GM21529 (cell line): Measurements from ENCODE around the gene USP15.
"Not testable (repeated sequence)": the region's sequence is repeated elsewhere in the genome, so short reads cannot be mapped to it uniquely, and the experiment has no call there.

Experiments used
- ATAC-seq: cut with Tn5 transposase; IDR thresholded peaks from one replicate; pipeline ENCODE4 v1.9.1; 2021; ENCODE audit not compliant: unreplicated experiment

USP15 gene

GRCh38 chr12:62368430-62369223 lies 108.4 kb downstream of the USP15 start:
- ATAC-seq = not testable (repeated sequence)

GRCh38 chr12:62370189-62370588 lies 110.0 kb downstream of the USP15 start:
- ATAC-seq = no peak

- ATAC-seq = no peak
Measured at GRCh38 chr12:62371661-62372060, 111.5 kb downstream of the USP15 start.

DNA sequence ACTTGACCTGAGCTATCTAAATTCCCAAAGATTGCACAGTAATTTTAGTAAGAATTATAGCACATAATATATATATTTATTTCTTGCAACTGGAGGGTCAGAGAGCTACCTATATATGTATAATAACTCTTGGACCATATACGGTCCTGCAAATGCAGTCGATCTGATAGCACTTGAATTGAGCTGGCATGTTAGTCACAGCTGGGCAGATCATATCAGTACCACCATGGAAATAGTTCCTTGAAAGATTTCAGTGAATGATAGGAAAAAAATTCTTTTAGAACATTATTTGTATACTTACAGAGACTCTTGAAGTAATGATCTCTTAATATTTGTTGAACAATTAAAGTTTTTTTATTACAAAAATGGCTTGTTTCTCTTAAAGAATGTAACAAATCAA lies 111.9 kb downstream of the USP15 start:
- ATAC-seq = no peak

GRCh38 chr12:62372825-62373224 lies 112.6 kb downstream of the USP15 start:
- ATAC-seq = no peak

DNA sequence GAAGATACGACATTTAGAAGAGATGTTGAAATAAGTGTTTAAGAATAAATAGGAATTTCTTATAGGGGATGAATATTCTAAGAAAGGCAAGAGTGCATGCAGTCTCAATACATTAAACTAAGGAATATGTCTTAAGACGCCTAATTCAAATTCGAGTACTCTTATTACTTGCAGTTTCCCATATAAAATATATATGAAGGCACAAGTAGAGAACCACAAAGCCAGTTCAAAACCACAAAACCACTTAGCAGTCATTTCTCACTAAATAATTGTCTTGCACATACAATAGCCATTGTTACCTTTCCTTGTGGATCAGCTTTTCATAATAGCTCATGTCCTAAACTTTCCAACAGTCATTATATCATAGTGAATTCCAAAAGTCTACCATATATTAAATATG lies 115.4 kb downstream of the USP15 start:
- ATAC-seq = no peak

DNA sequence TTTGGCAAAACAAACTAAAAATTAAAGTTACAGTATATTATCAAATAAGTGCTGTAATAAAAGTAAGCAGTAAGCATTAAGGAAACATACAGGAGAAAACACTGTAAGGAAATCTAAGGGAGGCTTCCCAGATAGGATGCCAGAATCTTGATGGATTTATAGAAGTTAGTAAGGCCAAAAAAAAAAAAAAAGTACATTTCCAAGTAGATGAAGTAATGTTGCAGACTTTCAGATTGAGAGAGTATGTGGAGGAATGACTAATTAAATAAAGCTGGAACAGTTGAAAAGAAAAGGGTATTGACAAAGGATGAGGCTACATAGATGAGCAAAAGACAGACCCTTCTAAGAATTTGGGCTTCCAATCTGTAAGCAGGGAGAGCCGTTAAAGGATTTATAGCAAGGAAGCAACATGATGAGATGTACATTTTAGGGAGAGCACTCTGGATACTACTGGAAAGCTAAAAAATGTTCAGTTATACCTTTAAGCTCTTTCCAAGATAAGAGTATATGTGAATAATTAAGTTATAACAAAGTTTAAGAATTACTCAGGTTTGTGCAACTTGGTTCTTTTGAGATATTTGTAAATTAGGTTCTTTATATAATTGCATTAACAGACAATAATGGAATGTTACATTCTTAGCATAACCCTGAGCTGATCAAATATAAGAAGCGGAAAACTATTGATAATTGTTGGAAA lies 119.0 kb downstream of the USP15 start:
- no peak for ATAC-seq

GRCh38 chr12:62379723-62380045 lies 119.5 kb downstream of the USP15 start:
- no peak for ATAC-seq

- ATAC-seq = no peak
Measured at GRCh38 chr12:62382526-62382925, 122.3 kb downstream of the USP15 start.

GRCh38 chr12:62396750-62397149 lies 136.5 kb downstream of the USP15 start:
- ATAC-seq = no peak

DNA sequence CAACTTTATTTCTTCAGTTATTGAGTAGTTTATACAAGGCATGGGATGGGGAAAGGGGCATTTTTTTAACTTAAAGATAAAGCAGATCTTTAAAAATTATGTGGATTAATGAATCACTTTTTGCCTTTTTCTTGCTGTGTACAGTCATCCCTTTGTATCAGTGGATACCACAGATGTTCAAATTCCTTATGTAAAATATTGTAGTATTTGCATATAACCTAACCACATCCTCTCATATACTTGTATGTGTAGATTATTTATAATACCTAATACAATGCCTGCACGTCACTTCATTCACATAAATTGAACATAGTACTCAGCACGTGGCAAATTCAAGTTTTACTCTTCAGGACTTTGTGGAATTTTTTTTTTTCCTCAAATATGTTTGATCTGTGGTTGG lies 139.9 kb downstream of the USP15 start:
- no peak for ATAC-seq

DNA sequence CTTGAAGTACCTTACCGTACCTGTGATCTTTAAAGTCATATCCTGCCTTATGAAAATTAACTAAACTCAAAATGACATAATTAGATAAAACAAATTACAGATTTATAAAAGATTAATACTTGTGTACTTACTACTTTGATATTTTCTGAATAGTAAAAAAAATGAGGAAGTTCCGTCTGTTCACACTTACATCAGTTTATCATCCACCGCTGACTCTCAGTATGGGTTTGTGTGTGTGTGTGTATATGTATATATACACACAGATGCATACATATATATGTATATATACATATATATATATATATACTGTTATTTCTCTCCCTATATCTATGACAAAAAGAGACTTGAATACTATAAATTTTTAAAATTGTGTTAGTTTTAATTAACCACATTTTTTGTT lies 141.4 kb downstream of the USP15 start:
- no peak for ATAC-seq

DNA sequence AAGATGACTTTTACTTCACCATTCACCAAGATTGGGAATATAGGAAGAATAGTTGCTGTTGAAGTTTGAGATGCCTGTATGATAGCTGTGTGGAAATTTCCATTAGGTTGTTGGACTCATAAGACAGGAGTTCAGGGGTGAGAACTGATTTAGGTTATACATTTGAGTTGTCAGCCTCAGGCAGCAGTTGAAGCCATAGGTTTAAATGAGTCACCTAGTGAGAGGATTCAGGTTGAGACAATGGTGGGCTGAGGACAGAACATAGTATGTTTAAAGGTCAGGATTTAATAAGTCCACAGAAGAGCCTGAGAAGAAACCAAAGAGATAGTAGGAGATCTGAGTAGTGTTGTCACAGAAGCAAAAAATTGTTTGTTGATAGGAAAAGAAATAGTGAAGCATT lies 142.8 kb downstream of the USP15 start:
- no peak for ATAC-seq

GRCh38 chr12:62407587-62407986 lies 147.4 kb downstream of the USP15 start:
- no peak for ATAC-seq

- no peak for ATAC-seq
Measured at GRCh38 chr12:62409068-62409467, 148.9 kb downstream of the USP15 start.

GRCh38 chr12:62414180-62414579 lies 154.0 kb downstream of the USP15 start:
- ATAC-seq = no peak

DNA sequence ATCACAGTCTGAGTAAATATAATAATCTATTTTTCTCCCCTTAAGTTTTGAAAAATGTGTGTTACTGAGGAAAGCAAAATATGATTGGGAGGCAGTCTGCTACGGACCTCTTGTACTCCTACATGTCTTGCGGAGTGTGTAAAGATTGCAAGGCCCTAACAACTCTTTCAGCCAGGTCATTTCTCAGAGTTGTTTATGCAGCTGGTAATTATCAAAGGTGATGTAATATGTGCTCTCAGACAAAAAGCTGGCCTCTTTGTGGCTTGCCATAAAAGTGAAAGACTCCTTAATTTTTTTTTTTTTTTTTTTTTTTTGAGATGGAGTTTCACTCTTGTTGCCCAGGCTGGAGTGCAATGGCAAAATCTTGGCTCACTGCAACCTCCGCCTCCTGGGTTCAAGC lies 165.9 kb downstream of the USP15 start:
- ATAC-seq = no peak

GRCh38 chr12:62429457-62429856 lies 169.3 kb downstream of the USP15 start:
- no peak for ATAC-seq

GRCh38 chr12:62434494-62435302 lies 174.5 kb downstream of the USP15 start:
- ATAC-seq = peak; percentile 22

DNA sequence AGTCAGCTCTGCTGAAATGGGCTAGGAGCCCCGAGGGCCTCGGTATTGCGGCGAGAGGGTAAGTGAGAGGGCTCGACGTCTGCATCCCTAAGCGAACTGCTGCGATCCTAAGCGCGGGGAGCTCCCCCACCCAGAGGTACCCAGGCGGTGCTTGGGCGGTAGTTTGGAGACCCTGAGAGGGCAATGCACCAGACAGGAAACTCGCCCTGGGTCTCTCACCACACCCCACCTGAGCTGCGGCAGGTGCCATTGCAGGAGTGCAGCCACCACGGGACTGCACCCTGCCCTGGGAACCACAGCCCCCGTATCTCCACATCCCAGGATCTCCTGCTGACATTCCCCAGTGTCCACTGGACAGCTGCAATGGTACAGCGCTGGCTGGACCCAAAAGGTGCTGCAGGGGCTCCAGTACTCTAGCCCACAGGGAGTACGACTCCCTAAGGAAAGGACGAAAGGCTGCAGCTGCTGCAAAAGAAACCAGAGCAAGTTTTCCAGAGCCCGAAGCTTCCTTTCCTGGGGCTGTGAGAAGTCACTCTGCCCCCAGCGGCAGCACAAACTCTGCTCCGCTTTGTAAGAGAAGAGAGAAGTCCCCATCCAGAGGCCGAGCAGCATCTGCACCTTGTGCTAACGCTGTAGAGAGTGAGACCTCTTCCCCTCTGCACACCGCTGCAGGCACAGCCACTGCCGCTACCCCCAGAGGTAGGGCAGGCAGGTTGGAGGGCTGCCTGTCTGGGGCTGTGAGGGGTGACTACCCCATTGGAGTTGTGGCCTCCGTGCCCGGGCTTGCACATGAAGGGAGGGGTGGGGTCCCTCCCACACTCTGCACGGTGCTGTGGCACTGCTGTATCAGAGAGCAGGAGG lies 175.3 kb downstream of the USP15 start:
- peak; percentile 84 for ATAC-seq

DNA sequence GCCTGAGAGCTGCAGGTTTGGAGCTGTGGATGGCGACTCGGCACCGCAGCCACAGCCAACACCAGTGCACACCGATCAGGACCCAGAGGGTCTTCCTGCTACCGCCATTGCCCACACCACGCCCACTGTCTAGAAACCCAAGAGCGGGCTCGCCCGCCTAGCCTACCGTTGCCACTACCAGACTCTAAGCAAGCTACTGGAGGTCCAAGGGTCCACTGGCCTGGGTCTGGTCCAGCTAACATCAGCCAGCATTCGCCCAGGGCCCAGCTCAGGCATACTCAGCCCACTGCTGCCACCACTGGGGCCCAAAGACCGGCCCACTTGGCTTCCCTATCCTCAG lies 175.9 kb downstream of the USP15 start:
- no peak for ATAC-seq
